Stimulated activated naive CD8-positive, alpha-beta T cell treated with anti-CD3 and anti-CD28 coated beads, Interleukin-15, Interleukin-2, amounts not matched to agents 100 ng/mL and 50 ng/mL, for 24 hours (primary cell): Measurements from ENCODE around the gene BAIAP2L2.
A peak's percentile ranks its signal among the peaks of the same experiment; 100 is the strongest.
"Not testable (repeated sequence)": the region's sequence is repeated elsewhere in the genome, so short reads cannot be mapped to it uniquely, and the experiment has no call there.

Experiments
- H3K27ac Mint-ChIP-seq: one replicate; pipeline ENCODE4 v1.8.0; 2021; ENCODE audit warnings: mild to moderate bottlenecking, mixed read lengths
- H3K27me3 Mint-ChIP-seq: one replicate; pipeline ENCODE4 v1.8.0; 2021; ENCODE audit warnings: mixed read lengths
- H3K36me3 Mint-ChIP-seq: one replicate; pipeline ENCODE4 v1.8.0; 2021; ENCODE audit warnings: low read depth, mixed read lengths
- H3K4me1 Mint-ChIP-seq: one replicate; pipeline ENCODE4 v1.8.0; 2021; ENCODE audit warnings: low read depth, mixed read lengths
- H3K4me3 Mint-ChIP-seq: one replicate; pipeline ENCODE4 v1.8.0; 2021; ENCODE audit warnings: mild to moderate bottlenecking, mixed read lengths
- H3K9me3 Mint-ChIP-seq: one replicate; pipeline ENCODE4 v1.8.0; 2021; ENCODE audit warnings: mixed read lengths

Gene BAIAP2L2, protein sequence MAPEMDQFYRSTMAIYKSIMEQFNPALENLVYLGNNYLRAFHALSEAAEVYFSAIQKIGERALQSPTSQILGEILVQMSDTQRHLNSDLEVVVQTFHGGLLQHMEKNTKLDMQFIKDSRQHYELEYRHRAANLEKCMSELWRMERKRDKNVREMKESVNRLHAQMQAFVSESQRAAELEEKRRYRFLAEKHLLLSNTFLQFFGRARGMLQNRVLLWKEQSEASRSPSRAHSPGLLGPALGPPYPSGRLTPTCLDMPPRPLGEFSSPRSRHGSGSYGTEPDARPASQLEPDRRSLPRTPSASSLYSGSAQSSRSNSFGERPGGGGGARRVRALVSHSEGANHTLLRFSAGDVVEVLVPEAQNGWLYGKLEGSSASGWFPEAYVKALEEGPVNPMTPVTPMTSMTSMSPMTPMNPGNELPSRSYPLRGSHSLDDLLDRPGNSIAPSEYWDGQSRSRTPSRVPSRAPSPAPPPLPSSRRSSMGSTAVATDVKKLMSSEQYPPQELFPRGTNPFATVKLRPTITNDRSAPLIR

DNA sequence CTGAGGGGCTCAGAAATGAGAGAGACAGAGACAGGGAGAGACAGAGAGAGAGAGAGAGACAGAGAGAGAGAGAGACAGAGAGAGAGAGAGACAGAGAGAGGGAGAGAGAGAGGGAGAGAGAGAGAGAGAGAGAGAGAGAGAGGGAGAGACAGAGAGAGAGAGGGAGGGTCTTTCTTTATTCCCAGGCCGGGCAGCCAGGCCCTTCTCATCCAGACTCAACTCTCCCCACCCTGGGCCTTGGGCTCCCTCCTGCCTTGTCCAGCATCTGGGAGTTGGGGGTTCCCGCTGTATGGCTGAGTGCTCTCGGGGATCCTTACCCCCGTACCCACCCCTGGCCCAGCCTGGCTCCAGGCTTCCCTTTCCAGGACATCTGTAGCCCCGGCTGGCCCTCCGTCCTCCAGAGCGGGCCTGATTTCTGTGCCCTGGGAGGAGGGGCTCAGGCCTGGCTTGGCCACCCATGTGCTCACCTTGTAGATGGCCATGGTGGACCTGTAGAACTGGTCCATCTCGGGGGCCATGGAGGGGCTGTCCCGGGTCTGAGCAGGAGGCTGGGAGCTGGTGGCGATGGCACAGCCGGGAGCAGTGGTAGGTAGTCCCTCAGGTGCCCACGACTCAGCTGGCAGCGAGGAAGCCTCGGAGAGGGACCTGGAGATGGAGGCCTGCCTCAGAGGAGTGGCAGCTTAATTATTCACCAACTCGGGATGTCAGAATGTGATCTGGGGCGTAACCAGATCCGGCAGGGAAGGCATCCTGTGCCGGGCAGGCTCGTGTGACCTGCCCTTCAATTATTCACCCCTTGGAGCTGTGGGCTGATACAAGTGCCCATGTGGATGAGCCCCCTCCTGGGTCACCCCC is at the start of gene BAIAP2L2:
TSS of gene BAIAP2L2 (minus strand) at position 677 of the 855 bp plus-strand sequence. CDS start at position 518, 159 bp downstream.
- no peaks in the 10 kb centered on the region for H3K9me3 Mint-ChIP-seq
- no peak within 1 kb of the TSS for H3K4me3 Mint-ChIP-seq
- H3K27me3 Mint-ChIP-seq: no peaks in the 10 kb centered on the region
- H3K36me3 Mint-ChIP-seq: peaks cover 4% of the 10 kb centered on the region
- peak within 1 kb of the TSS; percentile 55 for H3K27ac Mint-ChIP-seq
- peaks cover 3% of the 10 kb centered on the region for H3K4me1 Mint-ChIP-seq

DNA sequence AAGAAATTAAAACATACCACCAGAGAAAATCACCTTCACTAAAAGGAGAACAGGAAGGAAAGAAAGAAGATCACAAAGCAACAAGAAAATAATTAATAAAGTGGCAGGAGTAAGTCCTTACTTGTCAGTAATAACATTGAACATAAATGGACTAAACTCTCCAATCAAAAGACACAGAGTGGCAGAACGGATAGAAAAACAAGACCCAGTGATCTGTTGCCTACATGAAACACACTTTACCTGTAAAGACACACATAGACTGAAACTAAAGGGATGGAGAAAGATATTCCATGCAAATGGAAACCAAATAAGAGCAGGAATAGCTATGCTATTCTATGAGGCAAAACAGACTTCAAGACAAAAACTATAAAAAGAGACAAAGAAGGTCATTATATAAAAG is 45.2 kb upstream of the BAIAP2L2 start:
- Mint-ChIP-seq H3K4me3 (no peak overlapping the region), H3K27ac (no peak overlapping the region), H3K27me3 (no peaks in the 10 kb centered on the region), H3K4me1 (peaks cover 5% of the 10 kb centered on the region), H3K36me3 (no peaks in the 10 kb centered on the region), H3K9me3 (no peaks in the 10 kb centered on the region)

DNA sequence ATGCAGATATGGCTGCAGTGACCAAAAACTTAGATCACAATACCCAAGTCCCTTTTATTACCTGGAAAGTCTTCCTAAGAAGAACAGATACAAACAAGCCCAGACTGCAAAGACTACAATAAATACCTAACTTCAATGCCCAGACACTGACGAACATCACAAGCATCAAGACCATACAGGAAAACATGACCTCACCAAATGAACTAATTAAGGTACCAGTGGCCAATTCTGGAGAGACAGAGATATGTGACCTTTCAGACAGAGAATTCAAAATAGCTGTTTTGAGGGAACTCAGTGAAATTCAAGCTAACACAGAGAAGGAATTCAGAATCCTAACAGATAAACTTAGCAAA is 44.1 kb upstream of the BAIAP2L2 start:
- H3K27ac Mint-ChIP-seq, H3K36me3 Mint-ChIP-seq, H3K4me1 Mint-ChIP-seq, H3K4me3 Mint-ChIP-seq, H3K9me3 Mint-ChIP-seq, H3K27me3 Mint-ChIP-seq: not testable (repeated sequence)

DNA sequence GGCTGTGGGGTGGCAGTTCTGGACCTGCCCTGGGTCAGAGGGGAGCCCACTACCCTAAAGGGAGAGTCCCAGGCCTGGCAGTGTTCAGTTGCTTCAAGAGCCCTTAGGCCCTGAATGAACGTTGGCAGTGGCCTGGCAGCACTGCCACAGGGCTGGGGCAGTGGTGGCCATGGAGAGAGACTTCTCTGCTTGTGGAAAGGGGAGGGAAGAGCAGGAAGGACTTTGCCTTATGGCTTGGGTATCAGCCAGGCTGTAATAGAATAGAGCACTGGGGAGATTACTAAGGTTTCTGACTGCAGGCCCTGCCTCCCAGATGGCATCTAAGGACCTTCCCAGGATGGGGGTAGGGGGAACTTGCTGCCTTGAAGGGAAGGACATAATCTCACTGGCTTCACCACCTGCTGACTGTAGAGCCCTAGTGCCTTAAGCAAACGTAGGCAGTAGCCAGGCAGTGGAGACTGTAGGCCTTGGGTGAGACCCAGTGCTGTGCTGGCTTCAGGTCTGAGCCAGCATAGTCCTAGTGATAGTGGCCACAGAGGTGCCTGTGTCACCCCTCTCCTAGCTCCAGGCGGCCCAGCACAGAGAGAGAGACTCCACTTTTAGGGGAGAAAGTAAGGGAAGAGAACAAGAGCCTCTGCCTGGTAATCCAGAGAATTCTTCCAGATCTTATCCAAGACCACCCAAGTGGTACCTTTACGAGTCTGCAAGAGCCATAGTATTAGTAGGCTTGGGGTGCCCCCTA is 43.5 kb upstream of the BAIAP2L2 start:
- Mint-ChIP-seq H3K27ac (no peak overlapping the region), H3K36me3 (peaks cover 4% of the 10 kb centered on the region), H3K4me3 (no peak overlapping the region), H3K27me3 (no peaks in the 10 kb centered on the region), H3K9me3 (no peaks in the 10 kb centered on the region), H3K4me1 (peaks cover 5% of the 10 kb centered on the region)

DNA sequence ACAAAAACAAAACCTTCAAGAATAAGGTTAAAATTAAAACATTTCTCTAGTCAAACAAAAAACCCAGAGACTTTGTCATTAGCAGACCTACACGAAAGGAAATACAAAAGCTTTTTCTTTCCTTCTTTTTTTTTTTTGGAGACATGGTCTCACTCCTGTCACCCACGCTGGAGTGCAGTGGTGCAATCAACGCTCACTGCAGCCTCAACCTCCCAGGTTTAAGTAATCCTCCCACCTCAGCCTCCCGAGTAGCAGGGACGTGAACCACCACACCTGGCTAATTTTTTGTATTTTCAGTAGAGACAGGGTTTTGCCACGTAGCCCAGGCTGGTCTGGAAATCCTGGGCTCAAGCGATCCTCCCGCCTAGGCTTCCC is 40.6 kb upstream of the BAIAP2L2 start:
- Mint-ChIP-seq H3K9me3 (no peaks in the 10 kb centered on the region), H3K27ac (no peak overlapping the region), H3K4me1 (peaks cover 19% of the 10 kb centered on the region), H3K36me3 (peaks cover 11% of the 10 kb centered on the region), H3K27me3 (no peaks in the 10 kb centered on the region), H3K4me3 (no peak overlapping the region)

DNA sequence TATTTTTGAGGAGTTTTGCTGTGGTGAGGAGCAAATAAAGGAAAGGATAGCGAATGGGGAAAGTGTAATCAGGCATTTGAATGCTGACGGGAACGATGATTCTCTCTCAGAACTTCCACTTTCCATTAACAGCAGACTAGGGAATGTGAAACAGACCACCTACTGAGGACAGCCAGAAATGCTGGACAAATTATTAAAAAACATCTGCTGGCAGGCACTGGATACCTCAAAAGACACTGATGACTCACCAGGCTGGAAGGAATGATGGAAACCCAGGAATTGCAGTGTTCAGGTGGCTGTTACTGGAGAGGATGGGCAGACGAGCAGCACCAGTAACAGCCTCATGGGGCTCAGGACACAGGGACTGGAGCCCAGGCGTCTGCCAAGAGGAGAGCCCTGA is 37.8 kb upstream of the BAIAP2L2 start:
- no peaks in the 10 kb centered on the region for H3K27me3 Mint-ChIP-seq
- H3K4me1 Mint-ChIP-seq: peaks cover 18% of the 10 kb centered on the region
- H3K9me3 Mint-ChIP-seq: no peaks in the 10 kb centered on the region
- peaks cover 14% of the 10 kb centered on the region for H3K36me3 Mint-ChIP-seq
- H3K4me3 Mint-ChIP-seq: no peak overlapping the region
- no peak overlapping the region for H3K27ac Mint-ChIP-seq

DNA sequence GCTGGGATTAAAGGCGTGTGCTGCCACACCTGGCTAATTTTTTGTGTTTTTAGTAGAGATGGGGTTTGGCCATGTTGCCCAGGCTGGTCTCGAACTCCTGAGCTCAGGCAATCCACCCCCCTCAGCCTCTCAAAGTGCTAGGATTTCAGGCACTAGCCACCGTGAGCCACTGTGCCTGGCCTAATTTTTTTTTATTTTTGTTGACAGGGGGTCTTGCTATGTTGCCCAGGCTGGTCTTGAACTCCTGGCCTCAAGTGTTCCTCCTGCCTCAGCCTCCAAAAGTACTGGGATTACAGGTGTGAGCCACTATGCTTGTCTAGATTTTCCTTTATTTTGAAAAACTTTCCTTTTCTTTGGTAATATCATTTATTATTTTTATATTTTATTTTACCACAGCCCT is 35.7 kb upstream of the BAIAP2L2 start:
- Mint-ChIP-seq H3K36me3 (peaks cover 15% of the 10 kb centered on the region), H3K4me1 (peaks cover 19% of the 10 kb centered on the region)
- not testable (repeated sequence) for H3K4me3 Mint-ChIP-seq, H3K27me3 Mint-ChIP-seq, H3K9me3 Mint-ChIP-seq, H3K27ac Mint-ChIP-seq

DNA sequence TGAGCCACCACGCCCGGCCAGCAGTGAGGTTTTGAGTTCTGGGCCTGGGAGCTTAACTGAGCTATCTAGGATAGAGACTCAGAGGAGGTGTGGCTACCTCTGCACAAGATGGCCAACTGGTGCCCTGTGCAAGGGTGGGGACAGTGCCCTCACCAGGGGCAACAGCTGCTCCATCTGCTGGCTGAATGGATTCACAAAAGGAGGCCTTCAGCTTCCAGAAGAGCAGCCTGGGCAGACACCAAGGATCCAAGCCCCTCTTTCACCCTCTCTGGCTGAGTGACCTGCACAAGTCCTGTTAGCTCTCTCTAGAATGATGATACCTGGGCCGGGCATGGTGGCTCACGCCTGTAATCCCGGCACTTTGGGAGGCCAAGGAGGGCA is 33.5 kb upstream of the BAIAP2L2 start:
- no peak overlapping the region for H3K4me3 Mint-ChIP-seq
- no peaks in the 10 kb centered on the region for H3K9me3 Mint-ChIP-seq
- no peaks in the 10 kb centered on the region for H3K27me3 Mint-ChIP-seq
- H3K27ac Mint-ChIP-seq: no peak overlapping the region
- H3K36me3 Mint-ChIP-seq: peaks cover 11% of the 10 kb centered on the region
- peaks cover 19% of the 10 kb centered on the region for H3K4me1 Mint-ChIP-seq

DNA sequence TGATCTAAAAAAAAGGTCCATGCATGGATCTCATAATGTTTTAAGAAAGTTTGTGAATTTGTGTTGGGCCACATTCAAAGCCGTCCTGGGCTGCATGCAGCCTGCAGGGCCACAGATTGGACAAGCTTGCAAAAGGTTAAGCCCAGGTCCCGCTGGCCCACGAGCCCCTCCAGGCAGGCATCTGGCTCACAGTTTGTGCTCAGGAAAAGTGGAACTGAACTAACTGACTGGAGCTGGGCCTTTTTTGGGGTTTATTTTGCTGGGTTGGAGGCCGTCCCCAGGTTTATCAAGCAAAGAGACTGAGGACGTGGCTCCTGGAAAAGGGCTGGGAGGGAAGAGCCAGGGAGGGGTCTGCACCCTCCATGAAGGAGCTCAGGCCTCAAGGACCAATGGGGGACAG is 32.1 kb upstream of the BAIAP2L2 start:
- no peak overlapping the region for H3K27ac Mint-ChIP-seq

DNA sequence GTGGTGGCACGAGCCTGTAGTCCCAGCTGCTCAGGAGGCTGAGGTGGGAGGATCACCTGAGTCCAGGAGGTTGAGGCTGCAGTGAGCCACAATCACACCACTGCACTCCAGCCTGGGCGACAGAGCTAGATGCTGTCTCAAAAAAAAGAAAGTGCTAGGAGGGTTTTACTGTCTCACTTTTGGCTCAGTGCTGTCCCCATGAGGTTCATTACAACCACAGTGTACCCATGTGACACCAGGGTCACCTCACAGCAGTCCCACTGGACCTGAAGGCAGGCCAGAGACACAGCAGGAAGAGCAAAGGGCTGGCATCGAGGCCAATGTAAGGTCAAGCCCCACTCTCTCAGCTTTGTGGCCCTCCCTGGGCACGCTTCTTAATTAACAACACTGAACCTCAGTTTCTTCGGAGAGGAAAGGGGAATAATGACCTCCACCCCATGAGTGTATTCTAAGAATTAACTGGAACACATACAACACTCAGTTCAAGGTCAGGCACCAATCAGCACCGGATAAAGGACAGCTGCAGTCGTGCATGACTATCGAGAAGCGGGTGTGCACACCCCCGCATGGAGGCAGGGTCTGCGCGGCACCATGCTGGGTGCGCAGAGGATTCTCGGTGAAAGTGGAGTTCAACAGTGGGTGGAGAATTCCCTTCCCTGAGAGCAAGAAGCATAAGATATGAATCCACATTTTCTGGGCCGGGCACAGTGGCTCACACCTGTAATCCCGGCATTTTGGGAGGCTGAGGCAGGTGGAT is 30.9 kb upstream of the BAIAP2L2 start:
- Mint-ChIP-seq H3K4me1 (peaks cover 5% of the 10 kb centered on the region), H3K4me3 (no peak overlapping the region), H3K27me3 (no peaks in the 10 kb centered on the region), H3K36me3 (peaks cover 3% of the 10 kb centered on the region), H3K9me3 (no peaks in the 10 kb centered on the region), H3K27ac (no peak overlapping the region)

More for the DNA sequence above, 32.1 kb upstream of the BAIAP2L2 start:
- H3K4me3 Mint-ChIP-seq: no peak overlapping the region
- no peaks in the 10 kb centered on the region for H3K27me3 Mint-ChIP-seq
- peaks cover 3% of the 10 kb centered on the region for H3K36me3 Mint-ChIP-seq
- H3K9me3 Mint-ChIP-seq: no peaks in the 10 kb centered on the region
- H3K4me1 Mint-ChIP-seq: peaks cover 10% of the 10 kb centered on the region

DNA sequence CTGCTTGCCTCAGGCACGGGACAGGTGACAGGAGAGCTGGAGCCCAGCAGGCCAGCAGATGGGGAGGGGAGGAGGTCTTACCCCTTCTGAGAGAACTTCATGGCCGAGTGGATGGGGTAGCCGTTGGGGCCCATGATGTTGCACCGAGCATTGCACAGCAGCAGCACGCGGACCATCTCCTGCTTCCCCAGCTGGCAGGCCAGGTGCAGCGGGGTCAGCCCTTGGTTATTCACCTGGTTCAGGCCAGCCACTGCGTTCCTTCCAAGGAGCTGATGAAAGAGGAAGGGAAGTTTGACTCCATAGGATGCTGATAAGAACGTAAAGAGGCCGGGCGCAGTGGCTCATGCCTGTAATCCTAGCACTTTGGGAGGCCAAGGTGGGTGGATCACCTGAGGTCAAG is 29.4 kb upstream of the BAIAP2L2 start:
- Mint-ChIP-seq H3K4me3 (no peak overlapping the region), H3K4me1 (peaks cover 5% of the 10 kb centered on the region), H3K27ac (no peak overlapping the region), H3K27me3 (no peaks in the 10 kb centered on the region), H3K9me3 (no peaks in the 10 kb centered on the region), H3K36me3 (peaks cover 12% of the 10 kb centered on the region)

DNA sequence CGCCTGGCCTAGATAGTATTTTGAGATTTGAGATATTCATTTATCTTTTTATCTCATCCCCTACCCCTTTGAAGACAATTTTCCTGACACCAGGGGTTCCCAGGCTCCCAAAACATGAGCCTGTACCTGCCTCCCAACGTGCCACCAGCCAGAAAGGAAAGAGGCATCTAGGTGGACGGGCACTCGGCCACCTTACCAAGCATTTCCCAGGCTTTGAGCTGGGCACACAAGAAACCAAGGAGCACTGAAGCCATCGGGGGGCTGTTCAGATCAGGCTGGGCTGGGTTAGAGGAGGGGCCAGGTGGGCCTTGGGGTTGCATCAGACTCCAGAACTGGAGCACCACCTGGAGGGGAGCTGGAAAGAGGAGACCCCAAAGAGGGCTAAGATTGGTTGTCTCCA is 28.5 kb upstream of the BAIAP2L2 start:
- Mint-ChIP-seq H3K9me3 (no peaks in the 10 kb centered on the region), H3K4me1 (peaks cover 5% of the 10 kb centered on the region), H3K27ac (no peak overlapping the region), H3K27me3 (no peaks in the 10 kb centered on the region), H3K4me3 (no peak overlapping the region), H3K36me3 (peaks cover 15% of the 10 kb centered on the region)

DNA sequence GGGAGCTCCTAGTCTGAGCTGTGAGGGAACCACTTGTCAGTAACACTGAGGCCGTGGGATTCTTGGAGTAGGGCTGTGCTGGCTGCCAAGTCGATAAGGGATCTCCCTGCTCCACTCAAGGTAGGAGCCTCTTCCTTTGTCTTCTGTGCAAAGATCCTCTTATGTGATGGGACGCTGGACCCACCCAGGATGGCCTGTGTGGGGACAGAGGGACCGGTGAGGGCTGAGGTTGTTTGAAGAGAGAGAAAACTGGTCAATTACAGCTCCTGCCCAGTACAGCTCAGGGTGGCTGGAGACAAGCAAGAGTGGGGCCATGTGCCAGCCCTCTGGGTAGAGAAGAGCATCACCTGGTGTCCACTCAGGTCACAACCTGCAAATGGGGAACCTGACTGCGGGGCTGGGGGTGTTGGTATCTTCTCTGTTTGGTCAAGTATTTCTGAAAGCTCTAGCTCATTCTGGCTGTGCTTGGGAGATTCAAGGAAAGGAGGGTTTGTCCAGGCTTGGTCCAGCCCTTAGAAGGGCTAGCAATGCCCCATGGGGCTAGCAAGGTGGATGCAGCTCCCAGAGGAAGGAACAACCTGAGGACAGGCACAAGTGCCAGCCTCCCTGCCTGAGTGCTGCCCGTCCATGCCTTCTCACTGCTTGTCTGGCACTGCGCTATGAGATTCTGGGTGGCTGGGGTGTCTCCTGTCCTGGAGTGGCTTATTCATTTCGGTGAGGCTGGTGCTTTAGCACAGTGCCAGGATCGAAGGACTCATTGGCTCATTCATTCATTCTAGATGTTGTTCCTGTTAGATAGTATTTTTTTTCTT is 27.6 kb upstream of the BAIAP2L2 start:
- Mint-ChIP-seq H3K36me3 (peaks cover 11% of the 10 kb centered on the region), H3K4me3 (no peak overlapping the region), H3K4me1 (no peaks in the 10 kb centered on the region), H3K27me3 (no peaks in the 10 kb centered on the region), H3K9me3 (no peaks in the 10 kb centered on the region), H3K27ac (no peak overlapping the region)

DNA sequence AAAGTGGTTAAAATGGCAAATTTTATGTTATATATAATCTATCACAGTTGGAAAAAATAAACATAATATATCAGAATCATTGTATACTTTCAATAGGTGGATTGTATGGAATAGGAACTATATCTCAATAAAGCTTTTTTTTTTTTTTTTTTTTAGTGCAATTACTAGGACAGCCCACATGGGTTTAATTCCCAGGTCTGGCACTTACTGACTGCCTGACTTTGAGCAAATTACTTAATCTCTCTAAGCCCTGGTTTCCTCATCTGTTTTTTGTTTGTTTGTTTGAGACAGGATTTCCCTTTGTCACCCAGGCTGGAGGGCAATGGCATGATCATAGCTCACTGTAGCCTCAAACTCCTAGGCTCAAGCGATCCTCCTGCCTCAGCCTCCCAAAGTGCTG is 26.1 kb upstream of the BAIAP2L2 start:
- Mint-ChIP-seq H3K4me3 (no peak overlapping the region), H3K36me3 (peaks cover 18% of the 10 kb centered on the region), H3K9me3 (no peaks in the 10 kb centered on the region), H3K27me3 (no peaks in the 10 kb centered on the region), H3K4me1 (no peaks in the 10 kb centered on the region), H3K27ac (no peak overlapping the region)
